ENCODE measurements around the gene SORCS2.
A peak's percentile ranks its signal among the peaks of the same experiment; 100 is the strongest.

Gene SORCS2

DNA sequence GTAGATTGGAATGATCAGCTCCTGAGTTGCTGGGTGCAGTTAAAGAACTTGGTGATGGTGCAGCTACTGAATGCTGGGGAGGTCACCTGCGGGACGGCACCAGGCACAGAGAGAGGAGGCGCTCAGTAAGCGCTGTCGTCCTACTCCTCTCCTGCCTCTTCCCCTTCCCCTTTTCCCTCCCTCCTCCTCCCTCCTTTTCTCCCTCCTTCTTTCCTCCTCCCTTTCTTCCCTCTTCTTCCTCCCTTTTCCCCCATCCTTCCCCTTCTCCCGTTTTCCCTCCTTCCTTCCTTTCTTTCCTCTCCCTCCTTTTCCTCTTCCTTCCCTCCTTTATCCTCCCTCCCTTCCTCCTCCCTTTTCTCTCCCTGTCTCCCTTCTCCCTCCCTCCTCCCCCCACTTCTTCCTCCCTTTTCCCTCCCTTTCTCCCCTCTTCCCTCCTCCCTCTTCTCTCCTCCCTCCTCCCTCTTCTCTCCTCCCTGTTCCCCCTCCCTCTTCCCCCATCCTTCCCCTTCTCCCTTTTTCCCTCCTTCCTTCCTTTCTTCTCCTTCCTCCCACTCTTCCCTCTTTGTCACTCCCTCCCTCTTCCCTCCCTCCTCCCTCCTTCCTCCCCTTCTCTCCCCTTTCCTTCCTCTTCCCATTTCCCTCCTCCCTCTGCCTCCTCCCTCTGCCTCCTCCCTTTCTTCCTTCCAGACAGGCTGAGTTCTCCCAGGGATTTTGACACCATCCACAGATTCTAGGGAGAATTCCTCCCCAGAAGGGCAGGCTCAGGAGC, 330.3 kb downstream of the SORCS2 start:
- no peak for DNase-seq

DNA sequence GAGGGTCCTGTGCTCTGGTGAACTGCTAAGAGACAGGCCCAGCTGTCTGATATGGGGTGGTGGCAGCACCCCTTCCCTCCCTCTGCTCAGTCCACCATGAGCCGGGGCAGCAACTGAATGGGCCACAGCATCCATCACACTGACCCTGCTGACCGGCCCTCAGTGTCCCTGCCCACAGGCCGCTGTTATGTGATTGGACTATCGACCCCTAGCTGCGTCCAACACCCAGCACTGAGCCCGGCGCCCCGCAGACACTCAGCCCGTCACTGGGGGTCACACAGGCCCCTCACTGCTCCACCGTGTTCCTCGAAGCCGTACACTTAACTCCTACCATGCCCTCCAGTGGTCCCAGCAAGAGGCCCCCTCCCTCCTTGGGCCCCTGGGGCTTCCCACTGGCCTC, 331.2 kb downstream of the SORCS2 start:
- no peak for DNase-seq

DNA sequence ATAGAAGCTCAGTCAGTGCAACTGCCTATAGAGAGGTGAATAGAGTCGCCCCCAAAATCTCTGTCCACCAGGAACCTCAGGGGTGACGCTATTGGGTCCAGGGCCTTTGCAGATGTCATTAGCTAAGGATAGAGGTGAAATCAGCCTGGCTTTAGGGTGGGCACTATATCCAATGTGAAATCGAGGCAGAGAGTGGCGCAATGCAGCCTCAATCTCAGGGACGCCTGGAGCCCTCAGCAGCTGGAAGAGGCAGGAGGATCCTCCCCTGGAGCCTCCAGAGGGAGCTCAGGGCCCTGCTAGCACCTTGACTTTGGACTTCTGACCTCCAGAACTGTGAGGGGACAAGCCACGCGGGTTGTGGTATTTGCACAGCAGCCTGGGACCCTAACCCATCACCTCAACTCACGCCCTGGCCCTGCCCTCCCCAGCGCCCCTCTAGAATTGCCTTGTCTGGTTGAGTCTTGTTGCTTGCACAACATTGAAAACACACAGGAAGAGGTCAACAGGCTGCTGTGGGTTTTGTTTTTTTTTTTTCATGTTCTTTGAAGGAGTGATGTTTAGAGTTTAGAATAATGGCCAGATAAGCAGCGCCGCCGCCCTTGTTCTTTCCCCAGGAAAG, 331.8 kb downstream of the SORCS2 start:
- no peak for DNase-seq

DNA sequence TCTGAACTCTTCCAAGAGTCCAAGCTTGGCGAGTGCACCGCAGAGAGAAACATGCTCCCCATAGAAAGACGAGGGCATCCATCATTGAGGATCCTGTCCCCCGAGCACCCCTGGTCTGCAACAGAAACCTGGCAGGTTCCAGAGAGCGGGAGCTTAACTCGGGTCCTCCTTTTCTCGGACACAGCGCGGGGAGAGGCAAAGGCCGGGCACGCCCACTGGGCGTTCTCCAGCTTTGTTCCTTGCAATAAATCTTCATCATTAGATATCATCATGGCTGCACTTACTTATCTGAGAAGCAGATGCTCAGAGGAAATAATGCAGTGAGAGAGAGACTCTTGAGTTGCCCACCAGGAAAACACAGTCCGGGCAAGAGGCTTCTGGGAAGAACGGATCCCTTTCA, 332.5 kb downstream of the SORCS2 start:
- no peak for DNase-seq

DNA sequence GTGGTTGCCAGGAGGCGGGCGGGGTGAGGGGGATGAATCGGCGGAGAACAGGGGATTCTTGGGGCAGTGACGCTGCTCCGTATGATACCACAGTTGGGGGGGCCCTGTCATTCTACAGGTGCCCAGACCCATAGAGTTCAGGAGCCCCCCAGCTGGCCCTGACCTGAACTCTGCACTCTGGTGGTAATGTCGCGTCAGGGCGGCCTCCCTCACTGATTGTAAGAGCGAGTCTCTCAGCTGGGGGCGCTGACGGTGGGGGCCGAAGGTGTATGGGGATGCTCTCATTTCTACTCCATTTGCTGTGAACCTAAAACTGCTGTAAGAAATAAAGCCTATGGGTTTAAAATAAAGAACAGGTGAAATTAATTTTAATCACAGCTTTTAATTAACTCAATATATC, 334.2 kb downstream of the SORCS2 start:
- no peak for DNase-seq

DNA sequence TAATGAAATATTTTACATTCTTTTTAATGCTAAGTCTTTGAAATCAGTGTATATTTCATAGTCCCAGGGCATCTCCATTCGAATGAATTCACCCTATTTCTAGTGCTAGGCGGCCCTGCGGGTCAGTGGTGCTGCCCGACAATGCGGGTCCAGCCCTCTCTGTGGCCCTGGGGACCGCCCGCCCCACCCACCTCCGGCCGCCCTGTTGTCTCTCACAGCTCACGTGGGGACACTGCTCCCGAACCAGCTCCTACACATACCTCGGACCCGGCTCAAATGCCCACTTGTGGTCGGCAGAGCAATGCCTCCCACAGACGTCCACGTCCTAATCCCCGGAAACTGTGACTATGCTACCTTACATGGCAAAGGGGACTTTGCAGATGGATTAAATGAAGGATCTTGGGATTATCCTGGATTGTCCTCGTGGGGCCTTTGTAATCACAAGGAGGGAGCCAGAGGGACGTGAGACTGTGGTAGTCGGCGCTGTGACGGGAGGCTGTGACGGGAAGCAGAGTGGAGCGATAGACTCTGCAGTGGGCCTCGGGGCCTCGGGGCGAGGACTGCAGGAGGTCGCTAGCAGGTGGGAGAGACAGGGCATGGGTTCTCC, 334.7 kb downstream of the SORCS2 start:
- DNase-seq, result no peak

DNA sequence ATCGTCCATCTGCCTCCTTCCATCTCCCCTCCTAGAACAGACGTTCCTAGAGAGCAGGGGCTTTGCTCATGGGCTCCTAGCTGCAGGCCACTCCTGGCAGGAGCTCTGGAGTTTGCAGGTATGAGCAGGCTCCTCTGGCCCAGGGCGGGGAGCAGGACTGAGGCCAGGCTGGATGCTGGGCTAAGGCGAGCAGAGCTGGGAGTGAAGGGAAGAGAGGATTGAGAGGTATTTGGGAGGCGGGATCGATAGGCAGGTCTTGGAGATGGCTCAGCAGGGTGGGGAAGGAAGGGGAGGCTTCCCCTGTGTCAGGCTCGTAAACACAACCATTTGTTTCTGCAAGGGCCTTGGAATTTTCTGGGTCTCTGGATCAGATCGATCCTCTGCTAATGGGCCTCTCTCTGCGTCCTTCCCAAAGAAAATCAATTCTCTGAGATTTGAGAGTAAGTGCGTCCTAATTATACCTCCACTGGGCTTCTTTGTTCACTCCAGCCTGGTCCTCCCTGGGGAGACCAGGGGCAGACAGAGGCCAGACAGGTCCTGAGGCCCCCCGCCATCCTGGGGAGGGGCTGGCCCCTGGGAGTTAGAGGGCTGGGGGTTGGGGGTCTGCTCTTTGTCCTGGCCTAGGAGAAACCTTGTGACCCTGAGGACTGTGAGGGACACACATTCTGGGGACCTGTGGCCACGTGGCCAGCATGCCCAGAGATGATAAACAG, 337.2 kb downstream of the SORCS2 start:
- no peak for DNase-seq

DNA sequence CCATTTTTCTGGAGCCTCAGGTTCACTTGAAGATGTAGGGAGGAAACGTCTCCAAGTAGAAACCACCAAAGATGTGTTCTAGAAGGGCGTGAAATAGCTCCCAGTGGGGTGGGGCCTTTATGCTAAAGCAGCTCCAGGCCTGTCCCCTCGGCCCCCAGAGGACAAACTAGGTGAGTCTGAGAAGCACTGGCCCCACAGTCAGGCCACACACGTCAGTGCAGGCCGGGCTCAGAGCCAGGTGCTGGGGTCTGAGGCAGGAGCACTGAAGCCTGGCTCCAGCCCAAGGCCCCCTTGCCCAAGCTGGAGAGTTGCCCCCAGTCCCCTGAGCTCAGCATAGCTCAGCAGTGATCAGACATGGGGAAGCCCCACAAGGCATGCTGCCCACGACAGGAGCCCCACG, 337.7 kb downstream of the SORCS2 start:
- DNase-seq, result no peak

DNA sequence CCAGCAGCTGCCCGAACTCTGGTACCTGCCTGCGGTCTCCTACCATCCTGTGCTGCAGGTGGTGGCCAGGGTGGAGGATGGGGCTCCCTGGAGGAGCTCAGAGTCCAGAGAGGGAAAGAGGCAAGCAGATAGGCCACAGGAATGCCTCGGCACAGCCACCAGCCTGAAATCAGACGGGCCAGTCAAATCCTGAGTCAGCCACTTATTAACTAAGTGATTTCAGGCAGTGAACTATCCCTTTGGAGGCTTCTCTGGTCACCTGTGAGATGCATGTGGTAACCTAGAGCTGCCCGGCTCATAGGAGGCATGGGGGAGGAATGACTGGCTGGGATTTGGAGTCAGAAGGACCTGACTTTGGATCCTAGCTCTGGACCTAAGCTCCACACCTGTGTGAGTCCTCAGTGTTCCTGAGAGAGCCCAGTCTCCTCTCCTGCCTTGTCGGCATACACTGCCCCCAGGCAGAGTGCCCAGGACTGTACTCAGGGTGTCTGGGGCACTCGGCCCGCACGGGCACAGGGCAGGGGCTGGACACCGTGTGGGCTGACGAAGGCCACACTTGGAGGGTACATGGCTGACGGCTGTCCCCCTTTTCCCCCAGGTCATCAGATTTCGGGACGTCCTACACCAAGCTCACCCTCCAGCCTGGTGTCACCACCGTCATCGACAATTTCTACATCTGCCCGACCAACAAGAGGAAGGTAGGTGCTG, 338.7 kb downstream of the SORCS2 start:
- no peak for DNase-seq

DNA sequence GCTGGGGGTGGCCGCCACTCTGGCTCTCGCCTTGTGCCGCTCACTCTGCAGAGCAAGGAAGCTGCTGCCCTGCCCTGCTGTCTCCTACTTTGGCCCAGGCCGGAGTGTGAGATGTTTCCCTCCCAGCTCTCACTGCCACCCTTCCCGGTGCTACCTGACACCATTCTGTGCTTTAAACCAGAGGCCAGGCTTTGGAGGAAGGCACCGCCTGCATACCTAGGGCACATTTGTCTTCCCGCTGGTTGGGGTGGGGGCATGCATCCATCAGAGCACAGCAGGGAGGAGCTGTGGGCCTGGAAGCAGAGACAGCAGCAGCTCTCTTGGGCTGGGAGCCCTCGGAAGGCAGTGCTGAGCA, 339.3 kb downstream of the SORCS2 start:
- no peak for DNase-seq

DNA sequence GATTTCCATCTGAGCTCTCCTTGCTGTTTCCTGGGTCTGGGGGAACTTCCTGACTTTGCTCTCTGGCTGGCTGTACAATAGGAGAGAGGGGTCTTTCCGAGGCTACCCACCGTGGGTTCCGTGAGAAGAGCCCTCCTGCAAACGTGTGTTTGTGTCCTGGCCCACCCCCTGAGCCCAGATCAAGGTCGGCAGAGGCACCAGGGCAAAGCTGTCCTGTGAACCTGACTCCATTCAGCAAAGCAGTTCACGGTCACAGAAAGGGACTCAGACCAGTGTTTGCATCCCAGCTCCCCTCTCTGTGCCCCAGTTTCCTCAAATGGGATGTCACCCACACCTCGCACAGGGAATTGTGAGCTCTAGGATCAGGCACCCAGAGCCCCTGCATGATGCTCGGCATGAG, 339.7 kb downstream of the SORCS2 start:
- no peak for DNase-seq

DNA sequence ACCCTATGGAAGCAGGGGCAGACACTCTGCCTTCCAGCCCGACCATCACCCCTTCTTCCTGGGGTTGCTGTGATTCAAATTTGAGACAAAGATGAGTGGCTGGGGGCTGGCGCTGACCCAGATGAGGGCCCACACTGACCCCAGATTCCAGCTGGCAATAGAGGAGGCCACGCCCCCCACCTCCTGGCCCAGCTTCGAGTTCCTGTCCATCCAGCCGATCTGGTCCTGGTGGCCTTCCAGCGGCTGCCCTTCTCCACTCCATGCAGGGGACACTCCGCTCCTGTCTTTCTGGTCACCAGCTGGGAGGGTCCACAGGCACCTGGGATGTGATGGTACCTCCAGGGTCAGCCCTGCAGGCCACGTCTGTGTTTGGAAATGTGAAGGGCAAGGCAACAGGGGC, 340.9 kb downstream of the SORCS2 start:
- DNase-seq, result no peak

DNA sequence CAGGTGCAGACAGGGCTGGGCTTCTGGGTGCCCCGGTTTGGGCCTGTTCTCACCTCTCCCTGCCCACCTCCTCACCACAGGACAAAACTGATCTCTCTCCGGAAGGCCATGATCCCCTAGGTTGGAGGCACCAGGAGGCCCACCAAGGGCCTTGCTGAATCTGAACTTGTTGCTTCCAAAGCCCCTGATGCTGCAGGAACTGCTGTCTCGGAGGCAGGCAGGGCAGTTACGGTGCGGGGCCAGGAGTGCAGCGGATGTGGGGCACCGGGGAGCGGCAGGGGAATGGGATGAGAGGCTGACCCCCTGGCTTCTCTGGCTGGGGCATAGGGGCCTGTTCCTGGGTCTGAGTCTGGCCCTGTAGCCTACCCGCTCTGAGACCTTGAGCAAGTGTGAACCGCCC, 342.8 kb downstream of the SORCS2 start:
- DNase-seq, result no peak

DNA sequence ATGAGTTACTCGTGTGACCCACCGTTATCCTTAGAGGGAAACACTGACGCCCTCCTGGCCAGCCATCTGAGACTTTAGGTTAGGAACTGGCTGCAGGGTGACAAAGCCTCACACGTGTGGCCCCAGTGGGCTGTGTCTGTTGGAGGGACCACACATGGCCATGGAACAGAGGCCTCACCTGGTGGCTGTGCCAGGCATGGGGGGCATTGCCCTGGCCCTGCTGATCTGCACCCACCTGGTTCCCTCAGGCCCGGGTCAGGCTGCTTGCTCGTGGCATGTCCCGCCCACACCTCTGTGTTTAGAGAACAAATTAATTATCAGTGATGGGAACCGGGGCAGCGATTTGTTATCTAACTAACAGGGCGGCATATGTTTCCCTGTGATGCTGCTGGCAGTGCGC, 343.3 kb downstream of the SORCS2 start:
- DNase-seq, result no peak

DNA sequence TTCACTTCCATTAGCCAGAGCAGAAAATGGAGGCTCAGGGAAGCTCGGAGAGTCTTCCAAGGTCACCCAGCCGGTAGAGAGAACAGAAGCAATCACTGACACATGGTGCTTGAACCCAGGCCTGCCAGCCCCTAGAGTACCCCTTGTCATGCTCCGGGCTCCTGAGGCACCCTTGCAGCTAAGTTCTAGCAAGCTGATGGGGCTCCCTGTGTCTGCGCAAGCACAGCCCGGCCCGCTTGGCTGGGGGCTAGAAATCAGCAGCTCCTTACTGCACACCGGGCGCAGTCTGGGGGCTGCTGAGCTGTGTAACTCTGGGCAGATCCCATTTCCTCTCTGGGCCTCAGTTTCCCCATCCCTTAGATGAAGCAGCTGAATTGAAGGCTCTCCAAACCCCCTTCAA, 344.5 kb downstream of the SORCS2 start:
- no peak for DNase-seq

DNA sequence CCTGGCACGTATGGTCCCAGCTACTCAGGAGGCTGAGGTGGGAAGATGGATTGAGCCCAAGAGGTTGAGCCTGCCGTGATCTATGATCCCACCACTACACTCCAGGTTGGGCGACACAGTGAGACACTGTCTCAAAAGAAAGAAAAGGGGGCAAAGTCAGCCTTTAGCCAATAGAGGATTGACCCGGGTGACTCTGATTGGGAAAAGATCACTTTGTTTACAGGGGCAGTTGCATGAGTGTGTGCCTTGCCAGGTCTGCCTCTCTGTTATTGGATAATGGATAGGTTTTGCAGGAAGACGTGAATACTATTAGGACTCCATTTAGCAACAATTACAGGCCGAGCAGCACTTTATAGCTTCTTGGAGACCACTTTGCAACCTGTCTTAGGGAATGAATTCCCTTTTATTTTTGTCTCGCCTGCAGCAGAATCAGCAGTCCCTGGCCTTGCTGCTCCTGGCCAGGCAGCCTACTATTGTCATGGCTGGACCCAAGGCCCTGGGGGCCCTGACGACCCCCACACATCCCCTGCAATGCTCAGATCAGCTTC, 345.6 kb downstream of the SORCS2 start:
- no peak for DNase-seq

DNA sequence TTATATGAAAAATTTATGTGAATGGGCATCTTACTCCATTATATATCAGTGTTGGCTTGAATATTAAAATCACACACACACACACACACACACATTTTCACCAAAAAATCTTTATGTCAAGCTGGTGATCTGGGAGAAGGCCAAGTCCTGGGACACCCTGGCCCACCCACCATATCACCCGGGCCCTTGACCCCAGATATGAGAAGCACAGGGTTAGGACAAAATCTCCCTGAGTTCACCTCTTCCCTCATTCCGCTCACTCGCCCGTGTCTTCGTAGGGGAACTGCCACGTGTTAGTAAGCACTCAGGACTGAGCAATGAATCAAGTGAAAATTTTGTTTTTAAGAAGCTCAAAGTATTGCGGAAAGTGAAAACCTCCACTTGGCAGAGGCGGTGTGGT, 346.2 kb downstream of the SORCS2 start:
- no peak for DNase-seq

DNA sequence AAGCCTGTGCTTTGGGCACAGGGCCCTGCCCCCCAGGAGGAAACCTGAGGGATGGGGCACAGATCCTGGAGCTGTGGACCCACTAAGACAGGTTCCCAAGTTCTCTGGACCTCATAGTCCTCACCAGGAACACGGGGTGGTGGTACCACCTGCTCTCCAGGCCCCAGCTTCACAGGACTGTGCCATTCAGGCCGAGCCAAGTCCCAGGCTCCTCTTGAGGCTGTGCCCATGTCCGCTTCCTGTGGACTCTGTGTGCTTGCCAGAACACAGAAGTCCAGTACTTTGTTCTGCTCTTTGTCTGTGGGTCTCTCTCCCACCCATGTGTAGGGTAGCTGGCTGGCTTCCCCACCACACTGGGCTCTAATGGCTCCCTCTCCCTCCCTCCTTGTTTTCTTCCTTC, 346.8 kb downstream of the SORCS2 start:
- DNase-seq, result no peak

DNA sequence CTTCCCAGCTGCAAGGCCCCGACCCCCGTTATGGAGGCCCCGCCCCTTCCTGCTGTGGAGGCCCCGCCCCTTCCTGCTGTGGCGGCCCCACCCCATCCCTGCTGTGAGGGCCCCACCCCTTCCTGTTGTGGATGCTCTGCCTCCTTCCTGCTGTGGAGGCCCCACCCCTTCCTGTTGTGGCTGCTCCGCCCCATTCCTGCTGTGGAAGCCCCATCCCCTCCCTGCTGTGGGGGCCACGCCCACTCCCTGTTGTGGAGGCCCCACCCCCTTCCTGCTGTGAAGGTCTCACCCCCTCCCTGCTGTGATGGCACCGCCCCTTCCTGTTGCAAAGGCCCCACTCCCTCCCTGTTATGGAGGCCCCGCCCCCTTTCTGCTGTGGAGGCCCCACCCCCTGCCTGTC, 347.3 kb downstream of the SORCS2 start:
- DNase-seq, result peak; percentile 7

DNA sequence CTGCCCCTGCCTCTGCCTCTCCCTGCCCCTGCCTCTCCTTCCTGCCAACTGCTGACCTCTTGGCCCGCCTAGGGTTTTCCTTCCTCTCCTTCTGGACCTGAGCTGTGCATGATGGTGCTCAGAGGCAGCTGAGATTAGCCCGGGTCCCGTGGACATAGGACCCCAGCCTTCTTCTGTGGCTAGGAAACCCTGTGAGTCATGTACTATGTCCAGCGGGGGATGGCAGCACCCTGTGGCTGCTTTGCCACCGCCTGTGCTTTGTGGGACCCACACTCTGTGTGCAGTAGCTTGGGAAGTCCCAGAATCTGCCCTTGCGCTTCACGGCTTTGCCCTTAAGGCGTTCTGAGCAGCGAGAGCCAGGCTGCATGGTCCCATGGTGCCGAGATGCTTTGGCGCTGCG, 347.9 kb downstream of the SORCS2 start:
- DNase-seq, result no peak

DNA sequence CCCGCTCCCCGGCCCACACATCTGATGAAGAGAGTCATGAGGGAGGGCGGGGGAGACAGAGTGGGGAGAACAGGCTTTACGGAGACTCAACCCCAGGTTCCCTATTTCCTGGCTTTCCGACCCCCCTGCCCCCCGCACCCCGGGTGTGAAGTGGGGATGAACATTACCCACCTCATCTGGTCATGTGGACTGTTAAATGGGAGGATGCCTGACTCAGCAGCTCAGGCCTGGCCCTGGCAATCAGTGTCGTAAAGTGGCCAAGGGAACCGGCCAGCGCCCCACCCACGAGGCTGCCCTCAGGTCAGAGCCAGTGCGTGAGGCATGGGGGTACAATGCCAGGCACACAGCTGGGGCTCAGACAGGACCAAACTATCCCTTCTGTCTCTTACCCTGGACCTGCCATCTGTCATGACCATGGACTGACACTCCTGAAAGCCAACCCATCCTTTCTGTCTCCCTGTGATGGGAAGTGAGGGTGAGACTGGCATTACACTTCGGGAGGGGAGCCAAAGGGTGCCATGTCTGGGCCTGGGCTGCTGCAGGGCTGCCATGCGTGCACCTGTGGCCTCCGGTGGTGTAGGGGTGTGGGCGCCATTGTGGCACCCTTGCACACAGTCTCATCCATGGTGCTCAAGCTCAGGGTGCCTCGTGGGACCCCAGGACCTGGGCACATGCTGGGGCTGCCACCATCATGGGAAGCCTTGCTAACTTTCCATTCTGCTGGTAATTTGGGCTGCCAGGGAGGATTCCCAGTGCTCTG, 348.5 kb downstream of the SORCS2 start:
- no peak for DNase-seq

DNA sequence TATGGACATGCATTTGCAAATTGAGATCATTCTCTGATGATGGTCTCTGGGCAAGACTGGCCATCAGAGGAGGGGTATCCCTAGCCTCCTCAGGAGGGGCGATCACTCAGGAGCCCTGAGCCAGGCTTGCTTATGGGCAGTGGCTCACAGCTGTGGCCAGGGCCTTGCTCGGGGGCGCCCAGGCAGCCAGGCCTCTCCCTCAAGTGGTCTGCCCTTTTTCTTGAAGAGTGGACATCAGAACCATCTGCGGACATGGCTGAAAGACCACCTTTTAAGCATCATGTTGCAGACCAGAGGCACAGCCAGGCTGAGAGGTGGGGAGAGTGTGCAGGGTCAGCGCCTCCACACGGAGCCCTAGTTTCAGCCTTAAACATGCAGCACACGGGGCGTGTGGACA, 349.1 kb downstream of the SORCS2 start:
- no peak for DNase-seq

Data from stimulated activated CD4-positive, alpha-beta T cell treated with anti-CD3 and anti-CD28 coated beads, Interleukin-4, amount 100 ng/mL, for 1 hour (primary cell).